Lung (tissue), 12 donors: Measurements from ENCODE around the gene THEMIS2. TPM values are rescaled to one million over a fixed set of nuclear protein-coding genes. Genes with fewer than 3 reads are reported as not detected.

ENCODE experiments used
- ATAC-seq: fragments of 200-7000 bp; cut with Tn5 transposase; one replicate; pipeline ENCODE4 v1.9.1; 2020; ENCODE audit warnings: moderate number of reproducible peaks; ENCODE audit not compliant: insufficient read depth, low FRiP score
- DNase-seq, 3 donors: peaks; one replicate each; pipeline ENCODE4 v3.0.0-alpha.2; 2013 to 2017
- H3K27ac ChIP-seq, 2 donors: one replicate each; pipeline ENCODE4 v1.5.1; 2013; ENCODE audit warnings: mild to moderate bottlenecking in 2 of 2, moderate library complexity in 2 of 2, control low read depth in 1 of 2, inconsistent platforms in 1 of 2, low read depth in 1 of 2, low read length in 1 of 2
- H3K27me3 ChIP-seq, 3 donors: one replicate each; pipeline ENCODE4 v1.5.1; 2013; ENCODE audit warnings: low read length in 2 of 3; ENCODE audit not compliant: control insufficient read depth in 3 of 3, insufficient read depth in 3 of 3
- H3K36me3 ChIP-seq, 4 donors: one replicate each; pipeline ENCODE4 v1.5.1; 2013; ENCODE audit warnings: low read length in 4 of 4, mild to moderate bottlenecking in 1 of 4, moderate library complexity in 1 of 4; ENCODE audit not compliant: control insufficient read depth in 4 of 4, insufficient read depth in 4 of 4
- H3K4me1 ChIP-seq, 5 donors: one replicate each; pipeline ENCODE4 v1.5.1; 2013; ENCODE audit warnings: low read length in 5 of 5, mild to moderate bottlenecking in 2 of 5, moderate library complexity in 1 of 5; ENCODE audit not compliant: control insufficient read depth in 5 of 5, insufficient read depth in 5 of 5
- H3K4me3 ChIP-seq: one replicate; pipeline ENCODE4 v1.5.1; 2013; ENCODE audit warnings: mild to moderate bottlenecking, control low read depth, moderate library complexity
- H3K9ac ChIP-seq, 2 donors: one replicate each; pipeline ENCODE4 v1.5.1; 2013; ENCODE audit warnings: low read length in 2 of 2, control low read depth in 1 of 2; ENCODE audit not compliant: insufficient read depth in 1 of 2
- H3K9me3 ChIP-seq, 4 donors: one replicate each; pipeline ENCODE4 v1.5.1; 2013; ENCODE audit warnings: low read length in 3 of 4, mild to moderate bottlenecking in 1 of 4, moderate library complexity in 1 of 4; ENCODE audit not compliant: control insufficient read depth in 4 of 4, insufficient read depth in 3 of 4
- WGBS, 2 donors: extraction: QIAGEN DNeasy Blood & Tissue Kit; methylation state at CpG; one replicate each; pipeline ENCODE4 v1.1.7; 2013; 5-methylcytosine and 5-hydroxymethylcytosine counted together
- polyA plus RNA-seq, 2 donors: library from polyadenylated mRNA; stranded (reverse); fragments of 200-250 nt; gene quantifications; one replicate each; pipeline ENCODE4 v1.2.1, GENCODE V29; 2013
- total RNA-seq, 2 donors: library from RNA; depleted of rRNA in 1 of 2; stranded (reverse); fragments of >200 nt in 1 of 2; gene quantifications; one replicate each; pipeline ENCODE4 v1.2.1, GENCODE V29; 2014 to 2021
- TF ChIP-seq, protein P1 (sequence below): IDR thresholded peaks from 2 replicates; pipeline ENCODE4 v1.5.1; 2012; ENCODE audit warnings: mild to moderate bottlenecking; ENCODE audit errors: control extremely low read depth, extremely low read depth
- donor health status: control.
- donor health status: control.
- donor health status: Bipolar disorder and iron deficiency.
- donor health status: healthy.
- donor health status: DM: yes; HTN: yes; CAD: no.

The THEMIS2 gene
- total and polyA plus RNA-seq, 4 donors = 21.3 to 153 (median 71.8) TPM

DNA sequence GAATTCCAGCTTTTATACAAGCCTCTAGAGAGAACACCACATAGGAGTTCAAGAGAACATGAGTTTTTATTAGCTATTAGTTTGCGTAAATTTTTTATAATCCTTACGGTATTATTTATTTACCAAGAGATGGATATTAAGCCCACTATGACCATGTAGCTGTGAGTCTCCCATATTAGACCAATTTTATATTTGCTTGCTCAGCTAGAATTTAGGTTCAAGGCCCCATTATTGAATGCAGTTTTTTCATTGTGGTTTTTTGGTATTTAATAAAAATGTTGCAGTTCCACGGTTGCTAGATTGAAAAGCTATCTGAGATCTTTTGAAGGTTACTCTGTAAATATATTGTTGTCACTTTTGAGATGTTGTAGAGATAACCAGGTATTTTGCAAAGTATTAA is 38.9 kb upstream of the THEMIS2 start:
- no peaks in the 10 kb centered on the region for H3K9me3 ChIP-seq
- peaks cover 0 to 11% (median 8%) of the 10 kb centered on the region in 5 donors for H3K4me1 ChIP-seq
- WGBS, 2 donors = 93 to 94% methylated on average over 3 of the region's 3 CpGs
- no peak overlapping the region for H3K27ac ChIP-seq
- DNase-seq (no peak), ATAC-seq (no peak)
- TF ChIP-seq, protein P1, sequence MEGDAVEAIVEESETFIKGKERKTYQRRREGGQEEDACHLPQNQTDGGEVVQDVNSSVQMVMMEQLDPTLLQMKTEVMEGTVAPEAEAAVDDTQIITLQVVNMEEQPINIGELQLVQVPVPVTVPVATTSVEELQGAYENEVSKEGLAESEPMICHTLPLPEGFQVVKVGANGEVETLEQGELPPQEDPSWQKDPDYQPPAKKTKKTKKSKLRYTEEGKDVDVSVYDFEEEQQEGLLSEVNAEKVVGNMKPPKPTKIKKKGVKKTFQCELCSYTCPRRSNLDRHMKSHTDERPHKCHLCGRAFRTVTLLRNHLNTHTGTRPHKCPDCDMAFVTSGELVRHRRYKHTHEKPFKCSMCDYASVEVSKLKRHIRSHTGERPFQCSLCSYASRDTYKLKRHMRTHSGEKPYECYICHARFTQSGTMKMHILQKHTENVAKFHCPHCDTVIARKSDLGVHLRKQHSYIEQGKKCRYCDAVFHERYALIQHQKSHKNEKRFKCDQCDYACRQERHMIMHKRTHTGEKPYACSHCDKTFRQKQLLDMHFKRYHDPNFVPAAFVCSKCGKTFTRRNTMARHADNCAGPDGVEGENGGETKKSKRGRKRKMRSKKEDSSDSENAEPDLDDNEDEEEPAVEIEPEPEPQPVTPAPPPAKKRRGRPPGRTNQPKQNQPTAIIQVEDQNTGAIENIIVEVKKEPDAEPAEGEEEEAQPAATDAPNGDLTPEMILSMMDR = no peak
- no peaks in the 10 kb centered on the region for H3K27me3 ChIP-seq
- no peak overlapping the region for H3K9ac ChIP-seq
- H3K4me3 ChIP-seq = no peak overlapping the region
- peaks cover 0 to 12% (median 5%) of the 10 kb centered on the region in 4 donors for H3K36me3 ChIP-seq

DNA sequence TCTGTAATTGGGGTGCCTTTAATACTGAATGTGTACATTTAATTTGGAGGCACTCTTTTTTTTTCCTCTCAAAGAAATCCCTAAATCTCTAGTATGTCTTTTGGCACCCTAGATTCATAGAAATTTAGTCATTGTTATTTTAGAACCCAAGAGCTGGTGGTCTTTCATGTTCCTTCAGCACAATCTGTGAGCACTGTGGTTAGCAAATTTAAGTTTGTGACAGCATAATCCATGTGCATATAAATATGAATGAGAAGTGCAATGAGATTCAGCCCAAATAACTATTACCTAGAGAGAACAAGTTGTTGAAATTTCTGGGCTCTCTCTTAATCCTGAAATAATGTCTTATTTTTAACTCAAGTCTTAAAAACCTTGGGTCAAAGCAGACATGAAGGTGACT is 37.3 kb upstream of the THEMIS2 start:
- no peaks in the 10 kb centered on the region for H3K27me3 ChIP-seq
- DNase-seq (no peak), ATAC-seq (no peak)
- H3K27ac ChIP-seq = no peak overlapping the region
- TF ChIP-seq, protein P1 = no peak
- H3K9ac ChIP-seq = no peak overlapping the region
- H3K36me3 ChIP-seq = peaks cover 7 to 20% (median 11%) of the 10 kb centered on the region in 4 donors
- no peak overlapping the region for H3K4me3 ChIP-seq
- peaks cover 0 to 11% (median 8%) of the 10 kb centered on the region in 5 donors for H3K4me1 ChIP-seq
- no peaks in the 10 kb centered on the region for H3K9me3 ChIP-seq

DNA sequence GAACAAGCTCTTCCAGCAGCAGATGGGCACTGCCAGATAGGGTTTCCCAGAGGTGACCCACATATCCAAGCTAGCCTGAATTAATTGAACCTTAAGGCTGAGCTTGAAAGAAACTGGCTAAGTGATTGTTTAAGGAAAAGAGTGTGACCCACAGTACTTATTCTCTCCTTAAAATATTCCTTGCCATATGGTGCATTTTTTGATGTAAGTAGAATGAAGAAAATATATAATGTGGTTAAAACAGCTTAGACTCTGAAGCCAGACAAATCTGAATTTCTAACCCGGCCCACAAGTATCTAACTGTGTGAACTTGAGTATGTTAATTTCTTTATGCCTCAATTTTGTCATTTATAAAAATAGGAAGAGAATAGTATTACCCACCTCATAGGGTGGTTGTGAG is 36.8 kb upstream of the THEMIS2 start:
- WGBS, 2 donors = 92 to 95% methylated on average over 1 of the region's 1 CpG
- peaks cover 10 to 23% (median 13%) of the 10 kb centered on the region in 4 donors for H3K36me3 ChIP-seq
- no peaks in the 10 kb centered on the region for H3K9me3 ChIP-seq
- H3K27ac ChIP-seq = no peak overlapping the region
- TF ChIP-seq, protein P1 = no peak
- H3K27me3 ChIP-seq = no peaks in the 10 kb centered on the region
- ATAC-seq (no peak), DNase-seq (no peak)
- H3K4me3 ChIP-seq = no peak overlapping the region
- H3K9ac ChIP-seq = no peak overlapping the region
- peaks cover 0 to 11% (median 8%) of the 10 kb centered on the region in 5 donors for H3K4me1 ChIP-seq

DNA sequence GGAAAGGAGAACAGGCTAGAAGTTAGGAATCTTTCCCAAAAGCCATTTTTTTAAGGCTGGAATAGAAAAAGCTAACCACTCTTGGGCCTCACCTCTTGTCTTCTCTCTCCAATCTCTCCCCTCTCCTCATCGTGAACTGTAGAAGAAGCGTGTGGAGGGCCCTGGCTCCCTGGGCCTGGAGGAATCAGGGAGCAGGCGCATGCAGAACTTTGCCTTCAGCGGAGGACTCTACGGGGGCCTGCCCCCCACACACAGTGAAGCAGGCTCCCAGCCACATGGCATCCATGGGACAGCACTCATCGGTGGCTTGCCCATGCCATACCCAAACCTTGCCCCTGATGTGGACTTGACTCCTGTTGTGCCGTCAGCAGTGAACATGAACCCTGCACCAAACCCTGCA is 22.4 kb upstream of the THEMIS2 start:
- WGBS, 2 donors = 96 to 99% methylated on average over 7 of the region's 7 CpGs
- TF ChIP-seq, protein P1 = no peak
- ATAC-seq = no peak

More for the DNA sequence above, 22.4 kb upstream of the THEMIS2 start:
- Histone ChIP-seq H3K4me3 (no peak overlapping the region), H3K9me3 (no peaks in the 10 kb centered on the region), H3K27me3 (no peaks in the 10 kb centered on the region), H3K36me3 (peaks cover 28 to 34% (median 30%) of the 10 kb centered on the region in 4 donors), H3K27ac (no peak overlapping the region), H3K4me1 (no peaks in the 10 kb centered on the region), H3K9ac (no peak overlapping the region)
- no peak for DNase-seq
